Calu3 (cell line): ENCODE results near the gene MMP10. TPM values are rescaled to one million over a fixed set of nuclear protein-coding genes. Genes with fewer than 3 reads are reported as not detected.
A peak's percentile ranks its signal among the peaks of the same experiment; 100 is the strongest.

Source experiments
- BruUV-seq: library from RNA; stranded (reverse); fragments of 400-500 nt; replicated peaks from 2 replicates; lab custom pipeline; 2021; lab: Mats Ljungman, UMichigan
- CTCF ChIA-PET: fragments of 300-600 bp; sonication (Branson Sonifier 250); formaldehyde crosslinking; loops from one replicate; lab custom pipeline; 2022; ENCODE audit warnings: antibody characterized with exemption; lab: Charles Lee
- DNase-seq: peaks from one replicate; pipeline ENCODE4 v3.0.0; 2022
- H3K27ac Mint-ChIP-seq: one replicate; pipeline ENCODE4 v1.8.0; 2022; ENCODE audit warnings: mixed read lengths; ENCODE audit not compliant: unreplicated experiment
- H3K27me3 Mint-ChIP-seq: one replicate; pipeline ENCODE4 v1.8.0; 2022; ENCODE audit warnings: mixed read lengths; ENCODE audit not compliant: unreplicated experiment
- H3K36me3 Mint-ChIP-seq: one replicate; pipeline ENCODE4 v1.8.0; 2022; ENCODE audit warnings: mild to moderate bottlenecking, moderate library complexity, mixed read lengths; ENCODE audit not compliant: insufficient read depth, unreplicated experiment
- H3K4me1 Mint-ChIP-seq: one replicate; pipeline ENCODE4 v1.8.0; 2022; ENCODE audit warnings: mild to moderate bottlenecking, low read depth, mixed read lengths; ENCODE audit not compliant: unreplicated experiment
- H3K4me3 Mint-ChIP-seq: one replicate; pipeline ENCODE4 v1.8.0; 2022; ENCODE audit warnings: mild to moderate bottlenecking, low read depth, moderate library complexity, mixed read lengths; ENCODE audit not compliant: unreplicated experiment
- H3K9me3 Mint-ChIP-seq: one replicate; pipeline ENCODE4 v1.8.0; 2022; ENCODE audit warnings: low read depth, mixed read lengths; ENCODE audit not compliant: unreplicated experiment
- CTCF ChIP-seq: fragments of 200-600 bp; IDR thresholded peaks from one replicate; pipeline ENCODE4 v1.8.0; 2022; ENCODE audit warnings: antibody characterized with exemption; ENCODE audit not compliant: unreplicated experiment
- intact Hi-C: fragments of 100-400 bp; cut with micrococcal nuclease; formaldehyde crosslinking; loops from one replicate; pipeline ENCODE4 v1.10.0; 2022; ENCODE audit not compliant: unreplicated experiment
- total RNA-seq: library from RNA; stranded (reverse); gene quantifications from 2 replicates; pipeline ENCODE4 v1.2.3, GENCODE V29; 2022

Gene MMP10
- total RNA-seq, 1 experiment from 2014 or later = not detected

GRCh38 chr11:102813484-102813883 lies 33.1 kb upstream of the MMP10 start:
- H3K4me3 Mint-ChIP-seq = no peak overlapping the region
- no peaks in the 10 kb centered on the region for H3K4me1 Mint-ChIP-seq
- no peaks in the 10 kb centered on the region for H3K36me3 Mint-ChIP-seq
- H3K27me3 Mint-ChIP-seq = peaks cover 20% of the 10 kb centered on the region
- H3K27ac Mint-ChIP-seq = no peak overlapping the region
- TF ChIP-seq CTCF = no peak
- peaks cover 5% of the 10 kb centered on the region for H3K9me3 Mint-ChIP-seq
- no peak for DNase-seq
- CTCF ChIA-PET = no interaction called here
- intact Hi-C loops = loop anchor here (5.0 kb wide), 1 partner anchor 129 kb away; no protein-coding TSS in a partner anchor
- no TSS peak for BruUV-seq

DNA sequence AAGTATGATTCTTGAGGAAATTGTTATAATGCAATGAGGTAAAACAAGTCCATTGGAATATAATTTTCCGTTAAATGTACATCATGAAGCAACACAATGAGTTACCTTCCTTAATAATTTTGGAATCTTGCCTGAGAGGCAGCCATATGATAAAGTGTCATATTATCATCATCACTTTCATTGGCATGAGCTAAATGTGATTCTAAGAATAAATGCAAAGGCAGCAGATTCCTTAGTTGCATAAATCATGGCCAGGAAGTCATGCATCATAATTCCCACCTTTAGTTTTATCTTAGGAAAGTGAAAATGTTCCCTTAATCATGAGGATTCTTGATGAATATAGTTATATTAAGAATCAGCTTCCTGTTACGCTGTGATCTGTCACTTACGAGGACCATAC lies 31.8 kb upstream of the MMP10 start:
- Mint-ChIP-seq H3K9me3 (peaks cover 4% of the 10 kb centered on the region), H3K4me3 (no peak overlapping the region), H3K27me3 (peaks cover 18% of the 10 kb centered on the region), H3K27ac (no peak overlapping the region), H3K36me3 (peaks cover 6% of the 10 kb centered on the region), H3K4me1 (peaks cover 9% of the 10 kb centered on the region)
- intact Hi-C loops = loop anchor here (5.0 kb wide), 1 partner anchor 130 kb away; no protein-coding TSS in a partner anchor
- CTCF ChIA-PET = interaction anchor here (0.5 kb wide), 1 partner anchor 133 kb away, joined by 3 read pairs; no protein-coding TSS in a partner anchor
- no TSS peak for BruUV-seq
- DNase-seq = no peak
- no peak for TF ChIP-seq CTCF

DNA sequence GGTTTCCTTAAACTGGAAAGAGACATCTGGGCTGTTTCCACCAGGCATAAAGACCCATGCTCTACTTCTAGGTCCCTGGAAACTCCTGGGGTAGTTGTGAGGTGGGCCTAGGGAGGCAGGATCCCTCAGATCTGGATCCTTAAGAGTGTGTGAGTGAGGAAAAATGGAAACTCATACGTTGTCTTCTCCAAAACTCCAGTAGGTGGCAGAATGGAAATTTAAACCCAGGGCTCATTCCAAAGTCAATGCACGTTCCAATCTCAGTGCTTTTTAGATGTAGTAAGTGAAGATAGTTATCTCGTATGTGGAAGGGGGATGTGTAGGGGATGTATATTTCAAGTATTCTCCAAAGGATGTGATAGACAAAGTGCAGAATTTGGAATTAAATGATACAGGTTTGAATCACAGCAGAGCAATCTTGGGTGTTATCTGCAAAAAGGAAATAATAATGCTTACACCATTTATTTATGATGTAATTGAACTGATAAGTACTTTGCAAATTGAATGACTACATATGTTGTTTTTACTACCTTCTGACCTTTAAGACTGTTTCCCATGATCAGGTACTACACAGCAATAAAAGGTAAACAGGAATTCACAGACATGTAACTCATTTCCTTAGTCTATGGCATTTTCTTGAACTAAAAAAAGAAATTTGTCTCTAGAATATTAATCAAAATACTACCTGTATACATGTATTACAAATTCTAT lies 30.7 kb upstream of the MMP10 start:
- intact Hi-C loops = loop anchor here (2.0 to 5.0 kb wide), 2 partner anchors 20 to 131 kb away; no protein-coding TSS in a partner anchor
- DNase-seq = no peak
- Mint-ChIP-seq H3K9me3 (no peaks in the 10 kb centered on the region), H3K4me3 (no peak overlapping the region), H3K27ac (no peak overlapping the region), H3K36me3 (peaks cover 6% of the 10 kb centered on the region), H3K27me3 (peaks cover 7% of the 10 kb centered on the region), H3K4me1 (peaks cover 9% of the 10 kb centered on the region)
- no TSS peak for BruUV-seq
- CTCF ChIA-PET = no interaction called here
- peak; percentile 36 for TF ChIP-seq CTCF

- no peak for TF ChIP-seq CTCF
- intact Hi-C loops = loop anchor here (2.0 to 5.0 kb wide), 4 partner anchors 21 to 247 kb away; no protein-coding TSS in a partner anchor
- no peak overlapping the region for H3K27ac Mint-ChIP-seq
- BruUV-seq = no TSS peak
- CTCF ChIA-PET = no interaction called here
- H3K36me3 Mint-ChIP-seq = peaks cover 6% of the 10 kb centered on the region
- no peak for DNase-seq
- H3K4me1 Mint-ChIP-seq = peaks cover 9% of the 10 kb centered on the region
- H3K27me3 Mint-ChIP-seq = no peaks in the 10 kb centered on the region
- H3K4me3 Mint-ChIP-seq = no peak overlapping the region
- H3K9me3 Mint-ChIP-seq = no peaks in the 10 kb centered on the region
Observed at GRCh38 chr11:102809971-102810370, 29.5 kb upstream of the MMP10 start.
